Measurements from ENCODE around the gene GGT5.
"Not testable (repeated sequence)": the region's sequence is repeated elsewhere in the genome, so short reads cannot be mapped to it uniquely, and the experiment has no call there.

Gene GGT5

GRCh38 chr22:24200619-24201212 is 44.2 kb downstream of the GGT5 start:
- no peak for DNase-seq

DNA sequence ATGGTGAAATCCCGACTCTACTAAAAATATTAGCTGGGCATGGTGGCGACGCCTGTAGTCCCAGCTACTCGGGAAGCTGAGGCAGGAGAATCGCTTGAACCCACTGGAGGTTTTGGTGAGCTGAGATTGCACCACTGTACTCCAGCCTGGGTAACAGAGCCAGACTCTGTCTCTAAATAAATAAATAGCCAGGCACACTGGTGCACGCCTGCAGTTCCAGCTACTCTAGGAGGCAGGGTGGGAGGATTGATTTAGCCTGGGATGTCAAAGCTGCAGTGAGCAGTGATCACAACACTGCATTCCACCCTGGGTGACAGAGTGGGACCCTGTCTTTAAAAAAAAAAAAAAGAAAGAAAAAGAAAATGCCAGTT is 46.2 kb downstream of the GGT5 start:
- no peak for DNase-seq

GRCh38 chr22:24191893-24192292 is 53.0 kb downstream of the GGT5 start:
- DNase-seq: no peak

- DNase-seq: no peak
Observed at GRCh38 chr22:24191381-24191841, 53.5 kb downstream of the GGT5 start.

DNA sequence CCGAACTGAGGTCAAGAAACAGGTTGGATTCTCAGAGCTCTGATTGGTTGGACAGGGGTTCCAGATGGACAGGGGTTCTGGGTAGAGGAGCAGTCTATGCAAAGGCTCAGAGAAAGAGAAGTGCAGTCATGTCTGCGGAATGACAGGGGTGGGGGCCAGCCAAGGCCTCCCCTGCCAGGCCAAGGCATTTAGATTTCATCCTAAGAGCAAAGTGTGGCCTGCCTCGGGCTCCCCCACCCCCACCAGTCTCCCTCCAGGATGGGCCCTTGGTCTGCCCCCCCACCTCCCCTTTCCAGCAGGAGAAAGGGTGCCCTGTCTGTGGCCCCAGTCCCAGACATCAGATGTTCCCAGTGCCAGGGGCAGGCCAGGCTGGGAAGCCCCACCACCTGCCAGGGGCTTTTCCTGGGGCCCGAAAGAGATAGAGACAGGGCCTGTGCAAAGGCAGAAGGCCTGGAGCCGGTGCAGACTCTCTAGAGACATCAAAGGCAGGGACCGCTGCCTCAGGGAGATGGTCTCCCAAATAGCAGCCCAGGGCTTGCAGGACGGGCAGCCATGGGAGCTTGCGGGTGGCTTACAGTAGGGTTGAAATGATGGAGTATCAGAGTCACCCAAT is 54.2 kb downstream of the GGT5 start:
- DNase-seq: no peak

- DNase-seq: no peak
Observed at GRCh38 chr22:24190159-24190540, 54.7 kb downstream of the GGT5 start.

- peak; percentile 25 for DNase-seq
Observed at GRCh38 chr22:24189249-24190158, 55.4 kb downstream of the GGT5 start.

GRCh38 chr22:24188705-24189248 is 56.1 kb downstream of the GGT5 start:
- no peak for DNase-seq

- no peak for DNase-seq
Observed at GRCh38 chr22:24187731-24188644, 56.9 kb downstream of the GGT5 start.

GRCh38 chr22:24186892-24187670 is 57.8 kb downstream of the GGT5 start:
- no peak for DNase-seq

GRCh38 chr22:24186352-24186740 is 58.5 kb downstream of the GGT5 start:
- no peak for DNase-seq

DNA sequence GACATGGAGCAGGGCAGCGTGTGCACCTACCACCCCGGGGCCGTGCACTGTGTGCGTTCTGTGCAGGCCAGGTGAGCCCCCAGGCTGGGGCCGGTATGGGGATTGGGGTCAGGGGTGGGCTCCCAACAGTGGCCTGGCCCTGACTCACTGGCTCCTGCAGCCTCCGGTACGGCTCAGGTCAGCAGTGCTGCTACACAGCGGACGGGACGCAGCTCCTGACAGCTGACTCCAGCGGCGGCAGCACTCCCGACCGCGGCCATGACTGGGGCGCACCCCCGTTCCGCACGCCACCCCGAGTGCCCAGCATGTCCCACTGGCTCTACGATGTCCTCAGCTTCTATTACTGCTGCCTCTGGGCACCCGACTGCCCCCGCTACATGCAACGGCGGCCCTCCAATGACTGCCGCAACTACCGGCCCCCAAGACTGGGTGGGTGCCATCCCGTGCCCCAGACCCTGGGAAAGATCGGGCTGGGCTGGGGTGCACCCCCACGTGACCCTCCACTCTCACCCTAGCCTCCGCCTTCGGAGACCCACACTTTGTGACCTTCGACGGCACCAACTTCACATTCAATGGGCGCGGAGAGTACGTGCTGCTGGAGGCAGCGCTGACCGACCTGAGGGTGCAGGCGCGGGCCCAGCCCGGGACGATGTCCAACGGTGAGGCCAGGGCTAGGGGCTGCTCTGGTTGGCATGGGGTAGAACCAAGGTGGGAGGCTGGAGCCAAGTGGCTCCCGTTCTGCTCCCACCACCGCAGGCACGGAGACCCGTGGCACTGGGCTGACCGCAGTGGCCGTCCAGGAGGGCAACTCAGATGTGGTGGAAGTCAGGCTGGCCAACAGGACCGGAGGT is 59.2 kb downstream of the GGT5 start:
- no peak for DNase-seq

DNA sequence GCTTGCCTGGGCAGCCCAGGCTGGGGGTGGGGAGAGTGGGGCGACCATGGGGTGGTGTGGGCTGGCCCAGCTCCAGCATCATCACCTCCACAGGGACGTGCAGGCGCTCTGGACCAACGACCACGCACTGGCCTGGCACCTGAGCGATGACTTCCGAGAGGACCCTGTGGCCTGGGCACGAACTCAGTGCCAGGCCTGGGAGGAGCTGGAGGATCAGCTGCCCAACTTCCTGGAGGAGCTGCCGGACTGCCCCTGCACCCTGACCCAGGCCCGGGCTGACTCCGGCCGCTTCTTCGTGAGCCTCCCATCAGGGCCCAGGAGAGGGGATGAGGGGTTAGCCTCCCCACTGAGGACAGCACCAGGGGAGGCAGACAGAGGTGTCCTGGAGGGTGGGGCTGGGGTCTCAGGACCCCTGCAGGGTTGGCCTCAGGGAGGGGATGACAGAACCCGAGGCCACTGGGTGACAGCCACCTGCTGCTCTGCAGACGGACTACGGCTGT is 59.8 kb downstream of the GGT5 start:
- DNase-seq: no peak

- no peak for DNase-seq
Observed at GRCh38 chr22:24184057-24184798, 60.7 kb downstream of the GGT5 start.

- DNase-seq: no peak
Observed at GRCh38 chr22:24183321-24184031, 61.4 kb downstream of the GGT5 start.

GRCh38 chr22:24182900-24183246 is 62.0 kb downstream of the GGT5 start:
- not testable (repeated sequence) for DNase-seq

DNA sequence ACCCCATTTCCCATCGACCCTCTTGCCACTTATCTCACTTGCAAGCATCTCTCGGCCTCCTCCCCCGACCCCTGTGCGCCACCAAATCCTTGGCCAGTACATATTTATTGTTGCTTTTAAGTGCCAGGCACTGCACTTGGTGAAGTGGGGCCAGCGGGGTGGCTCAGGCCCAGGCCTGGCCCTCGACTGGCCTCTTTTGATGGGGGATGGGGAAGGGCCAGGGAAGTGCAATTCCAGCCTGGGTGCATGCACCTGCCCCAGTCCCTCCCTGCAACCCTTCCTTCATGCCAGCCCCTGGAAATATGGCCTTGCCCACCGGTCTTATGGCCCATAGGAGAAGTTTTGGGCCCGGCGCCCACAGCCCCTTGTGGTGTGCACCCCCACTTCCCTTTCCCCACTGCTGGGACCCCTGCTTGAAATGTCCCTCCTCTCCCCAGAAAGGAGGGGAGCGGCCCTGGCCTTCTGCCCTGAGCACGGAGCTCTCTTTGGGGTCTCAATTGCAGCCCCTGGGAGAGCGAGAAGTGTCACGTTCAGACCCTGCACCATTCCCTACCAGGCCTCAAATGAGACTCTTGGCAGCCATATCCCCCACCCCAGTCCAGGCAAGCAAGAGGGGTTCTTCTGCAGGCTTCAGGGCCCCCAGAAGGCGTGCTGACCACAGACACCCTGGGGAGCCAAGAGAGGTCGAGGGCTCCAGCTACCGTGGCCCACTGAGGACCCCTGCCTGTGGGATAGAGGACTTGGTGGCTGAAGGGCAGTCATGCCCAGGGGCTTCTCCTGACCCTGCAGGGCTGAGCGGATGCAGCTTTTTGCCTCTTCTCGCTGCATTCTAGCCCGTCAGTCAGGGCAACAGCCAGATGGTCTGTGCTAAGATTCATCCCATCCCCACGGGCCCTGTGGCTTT is 62.6 kb downstream of the GGT5 start:
- DNase-seq: no peak

Data from stimulated activated CD4-positive, alpha-beta T cell treated with anti-CD3 and anti-CD28 coated beads, Interleukin-12 subunit alpha, Interleukin-12 subunit beta, amount 100 ng/mL, for 4 hours (primary cell).